Neuronal stem cell (in vitro differentiated cells): ENCODE data around the gene MTA3.

Experiments used
- DNase-seq: peaks from one replicate; pipeline ENCODE4 v3.0.0-alpha.2; 2013; ENCODE audit warnings: low spot score
- H2AFZ ChIP-seq: one replicate; pipeline ENCODE4 v1.6.1; 2013; ENCODE audit warnings: mild to moderate bottlenecking, low read length, inconsistent platforms
- H2AK5ac ChIP-seq: 2 replicates; pipeline ENCODE4 v1.6.1; 2013; ENCODE audit warnings: low read depth, mild to moderate bottlenecking, inconsistent platforms, low read length, moderate library complexity, mixed read lengths
- H2BK120ac ChIP-seq: 2 replicates; pipeline ENCODE4 v1.6.1; 2013; ENCODE audit warnings: low read depth, mild to moderate bottlenecking, inconsistent platforms, low read length, moderate library complexity, mixed read lengths
- H2BK12ac ChIP-seq: one replicate; pipeline ENCODE4 v1.6.1; 2013; ENCODE audit warnings: low read length, inconsistent platforms
- H2BK15ac ChIP-seq: 2 replicates; pipeline ENCODE4 v1.6.1; 2013; ENCODE audit warnings: mild to moderate bottlenecking, low read length, inconsistent platforms, mixed read lengths
- H2BK5ac ChIP-seq: one replicate; pipeline ENCODE4 v1.6.1; 2013; ENCODE audit warnings: inconsistent platforms, mild to moderate bottlenecking, low read length, moderate library complexity
- H3K14ac ChIP-seq: one replicate; pipeline ENCODE4 v1.6.1; 2013; ENCODE audit warnings: low read length, inconsistent platforms
- H3K18ac ChIP-seq: 2 replicates; pipeline ENCODE4 v1.6.1; 2013; ENCODE audit warnings: low read length, inconsistent platforms
- H3K23ac ChIP-seq: 2 replicates; pipeline ENCODE4 v1.6.1; 2013; ENCODE audit warnings: low read depth, mild to moderate bottlenecking, mixed read lengths, low read length, inconsistent platforms; ENCODE audit not compliant: poor library complexity
- H3K27ac ChIP-seq: replicated peaks from 3 replicates; pipeline ENCODE4 v1.5.1; 2013; ENCODE audit warnings: low read length, inconsistent platforms
- H3K27me3 ChIP-seq, 3 experiments: 2 replicates each; pipeline ENCODE4 v1.6.1; 2013; ENCODE audit warnings: low read length in 3 of 3, mild to moderate bottlenecking in 2 of 3, inconsistent platforms in 1 of 3, low read depth in 1 of 3, mixed read lengths in 1 of 3, moderate library complexity in 1 of 3; ENCODE audit not compliant: control insufficient read depth in 3 of 3, insufficient read depth in 3 of 3
- H3K36me3 ChIP-seq, 2 donors: replicated peaks in 1 of 2; 2 replicates each; pipeline ENCODE4 v1.6.1; 2013; ENCODE audit warnings: low read length in 2 of 2; ENCODE audit not compliant: control insufficient read depth in 2 of 2, insufficient read depth in 2 of 2
- H3K4ac ChIP-seq: 2 replicates; pipeline ENCODE4 v1.6.1; 2013; ENCODE audit warnings: inconsistent platforms, mild to moderate bottlenecking, low read length, moderate library complexity
- H3K4me1 ChIP-seq, 2 donors: 1 replicate in 1 of 2; 2 replicates in 1 of 2; pipeline ENCODE4 v1.6.1; 2013; ENCODE audit warnings: low read length in 2 of 2, low read depth in 1 of 2; ENCODE audit not compliant: control insufficient read depth in 2 of 2, insufficient read depth in 1 of 2
- H3K4me2 ChIP-seq: one replicate; pipeline ENCODE4 v1.6.1; 2013; ENCODE audit warnings: mild to moderate bottlenecking, low read length, inconsistent platforms; ENCODE audit not compliant: insufficient read depth, poor library complexity, severe bottlenecking
- H3K4me3 ChIP-seq, 2 donors: 2 replicates each; pipeline ENCODE4 v1.5.1; 2013; ENCODE audit warnings: low read length in 2 of 2, mild to moderate bottlenecking in 2 of 2, inconsistent platforms in 1 of 2, moderate library complexity in 1 of 2
- H3K79me1 ChIP-seq: one replicate; pipeline ENCODE4 v1.6.1; 2013; ENCODE audit warnings: low read depth, mild to moderate bottlenecking, inconsistent platforms, low read length, moderate library complexity
- H3K9ac ChIP-seq: one replicate; pipeline ENCODE4 v1.6.1; 2013; ENCODE audit warnings: mild to moderate bottlenecking, low read depth, low read length, inconsistent platforms; ENCODE audit not compliant: poor library complexity
- H3K9me3 ChIP-seq, 2 donors: replicated peaks in 1 of 2; 2 replicates each; pipeline versions ENCODE3 to v1.6.1; 2013; ENCODE audit warnings: low read length in 2 of 2, mild to moderate bottlenecking in 2 of 2, inconsistent platforms in 1 of 2, low read depth in 1 of 2, mixed read lengths in 1 of 2, moderate library complexity in 1 of 2; ENCODE audit not compliant: control insufficient read depth in 2 of 2, insufficient read depth in 1 of 2
- H4K8ac ChIP-seq: one replicate; pipeline ENCODE4 v1.6.1; 2013; ENCODE audit warnings: low read depth, mild to moderate bottlenecking, inconsistent platforms, low read length, moderate library complexity
- H4K91ac ChIP-seq: one replicate; pipeline ENCODE4 v1.6.1; 2013; ENCODE audit warnings: low read length, low read depth, mild to moderate bottlenecking, inconsistent platforms; ENCODE audit not compliant: poor library complexity
- WGBS, 2 donors: extraction: QIAGEN DNeasy Blood & Tissue Kit; methylation state at CpG; one replicate each; pipeline ENCODE4 v1.1.7; 2013; ENCODE audit warnings: missing lambda C conversion rate in 2 of 2, mixed read lengths in 1 of 2; ENCODE audit not compliant: insufficient read length in 2 of 2, insufficient replicate concordance in 1 of 2; ENCODE audit errors: extremely low coverage in 2 of 2; 5-methylcytosine and 5-hydroxymethylcytosine counted together

Gene MTA3

GRCh38 chr2:42756966-42757513 is 188.6 kb downstream of the MTA3 start:
- peaks cover 2 to 7% of the 10 kb centered on the region in 2 donors for H3K36me3 ChIP-seq
- H3K9me3 ChIP-seq, result peaks cover 0 to 2% of the 10 kb centered on the region in 2 donors
- no peak for DNase-seq
- H4K91ac ChIP-seq, result no peak overlapping the region
- no peak overlapping the region for H3K9ac ChIP-seq
- no peak overlapping the region for H2BK5ac ChIP-seq
- no peak overlapping the region for H2AFZ ChIP-seq
- no peak overlapping the region for H3K18ac ChIP-seq
- H3K4me2 ChIP-seq, result no peak overlapping the region
- H3K4me3 ChIP-seq, result no peak overlapping the region
- H3K23ac ChIP-seq, result no peak overlapping the region
- no peak overlapping the region for H2BK120ac ChIP-seq
- no peak overlapping the region for H2BK12ac ChIP-seq
- H3K79me1 ChIP-seq, result no peaks in the 10 kb centered on the region
- peak overlapping the region; percentile 44 for H2AK5ac ChIP-seq
- H3K27me3 ChIP-seq, result no peaks in the 10 kb centered on the region
- no peak overlapping the region for H2BK15ac ChIP-seq
- H3K4ac ChIP-seq, result no peak overlapping the region
- peaks cover 0 to 2% of the 10 kb centered on the region in 2 donors for H3K4me1 ChIP-seq
- H4K8ac ChIP-seq, result no peak overlapping the region
- WGBS, 2 donors, result no CpG with 5 or more reads among the region's 6 CpGs
- H3K14ac ChIP-seq, result peak overlapping the region; percentile 32
- no peak overlapping the region for H3K27ac ChIP-seq

DNA sequence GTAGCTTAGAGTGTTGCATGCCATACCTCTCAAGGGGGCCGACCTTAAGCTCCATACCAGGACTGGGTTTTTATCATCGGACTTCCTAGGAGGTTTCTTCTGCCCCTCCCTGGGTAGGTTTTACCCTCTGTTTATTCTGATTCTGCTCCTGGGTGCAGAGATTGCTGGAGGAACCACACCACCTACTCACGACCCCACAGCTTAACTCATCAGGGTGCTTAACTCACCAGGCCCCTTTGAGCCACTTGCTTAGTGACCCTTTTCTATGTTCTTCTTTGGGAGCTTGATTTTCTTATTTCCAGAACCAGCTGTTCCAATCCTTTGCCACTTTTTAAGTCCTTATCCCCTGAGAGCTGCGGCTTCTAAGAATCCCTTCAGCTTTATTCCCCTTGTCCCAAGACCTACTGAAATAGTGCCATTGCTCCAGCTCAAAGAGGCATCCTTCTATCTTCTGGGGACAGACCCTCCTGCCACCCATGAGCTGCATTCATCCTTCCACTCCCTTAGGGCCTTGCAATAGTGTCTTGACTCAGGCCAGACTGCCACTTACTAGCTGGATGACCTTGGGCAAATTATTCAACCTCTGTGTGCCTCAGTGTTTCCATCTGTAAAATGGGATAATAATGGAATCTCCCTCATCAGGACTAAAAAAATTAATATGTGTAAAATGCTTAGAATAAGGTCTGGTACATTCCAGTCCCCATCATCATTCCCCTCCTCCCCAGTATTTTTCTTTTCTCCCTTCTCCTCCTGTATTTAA is 189.7 kb downstream of the MTA3 start:
- Histone ChIP-seq H2BK12ac (no peak overlapping the region), H3K18ac (no peak overlapping the region), H3K9ac (no peak overlapping the region), H3K4ac (no peak overlapping the region), H3K4me3 (no peak overlapping the region), H3K79me1 (no peaks in the 10 kb centered on the region), H3K36me3 (peaks cover 2 to 7% of the 10 kb centered on the region in 2 donors), H2BK5ac (no peak overlapping the region), H3K4me1 (peaks cover 0 to 2% of the 10 kb centered on the region in 2 donors), H3K27me3 (no peaks in the 10 kb centered on the region), H2AFZ (no peak overlapping the region), H3K23ac (no peak overlapping the region), H2BK15ac (no peak overlapping the region), H3K4me2 (no peak overlapping the region), H3K27ac (no peak overlapping the region), H4K91ac (no peak overlapping the region), H4K8ac (no peak overlapping the region), H3K9me3 (peaks cover 0 to 2% of the 10 kb centered on the region in 2 donors), H2AK5ac (no peak overlapping the region), H2BK120ac (no peak overlapping the region), H3K14ac (no peak overlapping the region)
- WGBS, 2 donors, result no CpG with 5 or more reads among the region's 4 CpGs
- DNase-seq, result no peak

- Histone ChIP-seq H4K8ac (no peak overlapping the region), H2BK12ac (no peak overlapping the region), H3K4me2 (no peak overlapping the region), H3K4ac (no peak overlapping the region), H3K9ac (no peak overlapping the region), H3K27ac (no peak overlapping the region), H3K27me3 (no peaks in the 10 kb centered on the region), H2AFZ (no peak overlapping the region), H3K14ac (no peak overlapping the region), H3K4me3 (no peak overlapping the region), H2BK120ac (no peak overlapping the region), H3K18ac (no peak overlapping the region), H3K36me3 (peaks cover 2 to 7% of the 10 kb centered on the region in 2 donors), H3K23ac (no peak overlapping the region), H4K91ac (no peak overlapping the region), H3K4me1 (peaks cover 0 to 2% of the 10 kb centered on the region in 2 donors), H3K9me3 (peaks cover 0 to 2% of the 10 kb centered on the region in 2 donors), H2BK15ac (no peak overlapping the region), H2AK5ac (no peak overlapping the region), H3K79me1 (no peaks in the 10 kb centered on the region), H2BK5ac (no peak overlapping the region)
- WGBS, 2 donors, result no CpG with 5 or more reads among the region's 1 CpG
- no peak for DNase-seq
These were observed 190.3 kb downstream of the MTA3 start for GRCh38 chr2:42758751-42759150.

- Histone ChIP-seq H2AK5ac (no peak overlapping the region), H2AFZ (no peak overlapping the region), H2BK15ac (no peak overlapping the region), H3K4me1 (no peaks in the 10 kb centered on the region), H4K91ac (no peak overlapping the region), H3K4me2 (no peak overlapping the region), H3K9me3 (peaks cover 0 to 2% of the 10 kb centered on the region in 2 donors), H2BK5ac (peak overlapping the region; percentile 25), H3K9ac (no peak overlapping the region), H3K18ac (no peak overlapping the region), H3K23ac (peak overlapping the region; percentile 11), H3K27me3 (no peaks in the 10 kb centered on the region), H3K4me3 (no peak overlapping the region), H3K4ac (no peak overlapping the region), H2BK12ac (no peak overlapping the region), H3K36me3 (peaks cover 0 to 2% of the 10 kb centered on the region in 2 donors), H3K27ac (no peak overlapping the region), H2BK120ac (no peak overlapping the region), H3K79me1 (no peaks in the 10 kb centered on the region), H3K14ac (no peak overlapping the region), H4K8ac (no peak overlapping the region)
- WGBS, 2 donors, result no CpG with 5 or more reads among the region's 9 CpGs
- DNase-seq, result no peak
These were observed 193.1 kb downstream of the MTA3 start for GRCh38 chr2:42761554-42761953.
